ENCODE data around the gene CLRN3.

The CLRN3 gene

DNA sequence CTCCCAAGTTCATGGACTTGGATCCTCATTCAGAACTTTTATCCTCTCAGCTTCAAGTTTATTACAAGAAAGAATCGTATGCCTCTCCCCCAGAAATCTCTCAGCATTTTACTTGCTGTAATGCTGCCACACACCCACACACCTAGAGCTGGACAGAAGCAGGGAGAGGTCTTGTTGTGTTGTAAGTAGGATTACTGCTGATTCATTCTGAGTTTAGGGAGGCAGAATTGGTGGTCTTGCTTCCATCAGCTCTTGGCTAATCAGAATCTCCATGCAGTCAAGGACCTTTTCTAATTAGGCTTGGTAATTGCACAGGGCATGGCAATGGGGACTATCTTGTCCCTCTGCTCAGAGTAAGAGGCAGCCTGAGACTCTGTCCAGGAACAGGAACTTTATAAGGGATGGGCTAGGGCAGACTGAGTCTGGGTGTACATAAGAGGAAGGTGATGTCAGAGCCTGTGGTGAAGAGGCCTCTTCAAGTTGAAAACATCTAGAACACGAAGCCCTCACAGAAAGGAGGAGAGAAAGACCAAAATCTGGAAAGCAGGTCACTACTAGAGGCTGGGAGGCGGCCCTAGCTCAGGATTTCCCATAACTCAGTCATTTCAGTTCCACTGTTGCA is 7.1 kb upstream of the CLRN3 start:
- no peak for DNase-seq (ENCODE audit: low spot score)

DNA sequence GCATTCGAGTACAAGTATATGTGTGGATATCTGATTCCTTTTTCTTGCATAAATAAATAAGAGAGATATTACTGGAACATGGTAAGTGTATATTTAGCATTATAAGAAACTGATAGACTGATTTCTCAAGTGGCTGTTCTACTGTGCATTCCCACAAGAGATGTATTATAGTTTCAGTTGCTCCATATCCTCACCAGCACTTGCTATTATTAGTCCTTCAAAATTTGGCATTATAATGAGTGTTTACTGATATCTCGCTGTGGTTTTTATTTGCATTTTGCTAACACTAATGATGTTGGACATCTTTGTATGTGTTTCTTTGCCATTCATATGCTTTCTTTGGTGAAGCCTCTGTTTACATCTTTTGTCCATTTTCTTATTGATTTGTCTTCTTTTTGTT is 4.4 kb upstream of the CLRN3 start:
- DNase-seq (ENCODE audit: low spot score) = no peak

DNA sequence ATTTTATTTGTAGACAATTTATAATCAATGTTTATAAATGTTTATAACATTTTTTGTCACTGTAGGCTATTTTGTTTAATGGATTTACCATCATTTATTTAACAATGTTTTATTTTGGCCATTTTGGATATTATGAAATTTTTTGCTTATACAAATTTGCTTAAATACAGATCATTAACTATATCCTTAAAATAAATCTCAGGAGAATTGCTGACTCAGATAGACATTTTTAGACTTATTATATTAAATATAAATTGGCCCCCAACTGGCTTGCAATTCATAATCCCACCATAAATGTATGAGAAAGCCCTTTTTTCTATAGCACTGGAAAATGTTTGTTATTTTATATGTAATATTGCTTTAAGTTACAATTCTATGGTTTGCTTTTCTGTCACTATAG is 3.8 kb upstream of the CLRN3 start:
- no peak for DNase-seq (ENCODE audit: low spot score)

DNA sequence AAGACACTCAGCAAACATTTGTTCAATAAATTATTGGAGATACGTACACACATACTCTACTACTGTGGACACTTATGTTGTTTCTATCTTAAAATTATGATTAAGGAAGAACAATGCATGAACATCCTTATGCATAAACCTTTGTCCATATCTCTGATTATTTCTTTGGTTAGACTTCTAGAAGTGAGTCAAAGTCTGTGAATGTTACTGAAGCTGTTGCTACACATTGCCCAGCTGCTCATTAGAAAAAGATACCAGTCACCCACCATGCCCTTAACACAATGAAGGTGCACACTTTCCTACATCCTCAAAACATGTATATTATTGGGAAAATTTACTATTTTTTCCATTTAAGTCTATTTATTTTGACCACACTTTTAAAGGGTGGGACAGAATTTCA is 1.4 kb upstream of the CLRN3 start:
- no peak for DNase-seq (ENCODE audit: low spot score)

DNA sequence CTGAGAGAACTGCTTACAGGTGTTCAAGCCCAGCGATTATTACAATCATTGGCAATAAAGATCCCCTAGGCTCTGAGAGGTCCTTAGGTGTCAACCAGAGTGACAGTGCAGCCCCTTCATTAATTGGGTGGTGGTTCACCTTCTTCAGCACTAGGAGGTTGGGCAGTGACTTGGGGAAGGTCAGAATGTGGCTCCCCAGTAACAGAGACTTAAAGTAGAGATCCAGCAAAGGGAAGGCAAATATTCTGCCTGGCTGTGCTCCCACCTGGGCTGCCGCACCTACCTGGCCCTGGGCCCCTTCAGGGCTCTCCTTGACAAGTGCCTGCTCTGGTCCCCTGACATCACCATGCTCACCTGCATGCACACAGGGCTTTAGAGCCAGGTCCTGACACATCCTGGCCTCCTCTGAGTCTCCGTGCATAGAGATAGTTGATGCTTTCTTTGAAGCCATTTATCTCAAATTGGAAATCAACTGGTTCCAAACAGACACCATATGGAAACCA is 1.9 kb downstream of the CLRN3 start:
- no peak for DNase-seq (ENCODE audit: low spot score)

DNA sequence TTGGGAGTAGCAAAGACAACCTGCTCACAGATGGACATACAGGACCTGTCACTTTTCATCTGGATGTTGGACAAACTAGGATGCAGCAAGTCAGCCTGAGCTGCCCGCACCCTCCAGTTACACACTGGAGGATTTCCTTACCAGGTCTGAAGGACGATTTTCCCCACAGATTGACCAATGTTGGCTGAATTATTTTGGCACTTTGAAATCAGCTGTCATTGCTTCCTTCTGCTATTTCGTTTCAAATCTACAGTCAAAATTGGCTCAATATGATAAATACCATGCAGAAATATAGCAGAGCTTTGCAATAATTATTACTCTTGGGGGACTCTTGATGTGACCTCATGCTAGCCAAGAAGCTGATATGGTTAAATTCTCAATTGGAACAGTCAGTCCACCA is 2.5 kb downstream of the CLRN3 start:
- no peak for DNase-seq (ENCODE audit: low spot score)

DNA sequence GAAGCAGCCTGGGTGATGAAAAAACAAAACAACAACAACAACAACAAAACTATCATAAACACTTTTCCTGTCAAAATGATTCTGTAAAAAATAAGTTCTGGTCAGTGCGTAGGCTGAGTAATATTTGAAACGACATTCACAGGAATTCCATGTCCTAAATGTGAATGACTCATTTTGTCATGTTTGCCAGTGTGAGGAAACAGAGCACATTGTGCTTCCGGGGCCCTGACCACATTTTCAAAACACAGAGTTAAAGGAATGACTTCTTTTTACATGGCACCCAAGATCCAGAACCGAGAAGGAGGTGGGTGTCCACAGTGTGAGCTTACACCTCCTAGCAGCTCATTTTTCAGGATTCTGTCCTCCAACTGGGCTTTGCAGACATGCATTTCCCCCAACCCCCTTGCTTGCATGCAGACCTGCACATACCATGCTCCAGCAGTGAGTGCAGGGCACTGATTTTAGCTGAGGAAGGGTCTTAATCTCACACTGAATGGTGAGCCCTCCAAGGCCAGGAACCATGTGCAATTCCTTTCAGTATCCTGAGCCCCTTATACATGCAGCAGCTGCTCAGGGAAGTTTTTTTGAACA is 3.0 kb downstream of the CLRN3 start:
- DNase-seq (ENCODE audit: low spot score) = no peak

DNA sequence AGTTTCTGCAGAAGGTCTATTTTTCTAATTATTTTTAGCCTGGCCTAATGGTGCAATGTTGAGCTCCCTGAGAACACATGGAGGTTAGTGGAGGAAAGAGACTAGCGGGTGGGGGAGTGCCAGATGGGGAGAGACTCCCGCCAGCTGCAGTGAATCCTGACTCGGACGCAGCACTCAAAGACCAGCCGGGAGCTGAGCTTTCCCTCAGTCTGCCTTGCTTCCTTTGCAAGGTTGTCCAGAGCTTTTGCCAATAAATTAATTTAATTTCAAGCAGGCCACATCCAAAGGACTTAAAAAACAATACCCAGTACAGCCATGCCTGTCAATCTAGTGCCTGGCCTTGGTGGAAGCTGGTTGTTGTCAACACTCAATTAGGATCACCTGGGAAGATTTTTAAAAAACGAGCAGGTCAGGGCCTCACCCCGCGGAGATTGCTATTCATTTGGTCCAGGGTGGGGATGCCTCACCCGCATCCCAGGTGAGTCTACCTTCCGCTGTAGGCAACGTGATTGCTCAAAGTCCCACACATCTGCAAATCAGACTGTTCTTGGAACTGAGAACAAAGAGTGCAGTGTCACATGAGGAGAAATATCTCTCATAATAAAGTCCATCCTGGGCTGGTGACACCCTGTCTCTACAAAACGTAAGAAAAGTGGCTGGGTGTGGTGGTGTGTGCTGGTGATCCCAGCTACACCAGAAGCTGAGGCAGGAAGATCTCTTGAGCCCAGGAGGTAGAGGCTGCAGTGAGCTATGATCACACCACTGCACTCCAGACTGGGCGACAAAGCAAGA is 4.0 kb downstream of the CLRN3 start:
- no peak for DNase-seq (ENCODE audit: low spot score)

DNA sequence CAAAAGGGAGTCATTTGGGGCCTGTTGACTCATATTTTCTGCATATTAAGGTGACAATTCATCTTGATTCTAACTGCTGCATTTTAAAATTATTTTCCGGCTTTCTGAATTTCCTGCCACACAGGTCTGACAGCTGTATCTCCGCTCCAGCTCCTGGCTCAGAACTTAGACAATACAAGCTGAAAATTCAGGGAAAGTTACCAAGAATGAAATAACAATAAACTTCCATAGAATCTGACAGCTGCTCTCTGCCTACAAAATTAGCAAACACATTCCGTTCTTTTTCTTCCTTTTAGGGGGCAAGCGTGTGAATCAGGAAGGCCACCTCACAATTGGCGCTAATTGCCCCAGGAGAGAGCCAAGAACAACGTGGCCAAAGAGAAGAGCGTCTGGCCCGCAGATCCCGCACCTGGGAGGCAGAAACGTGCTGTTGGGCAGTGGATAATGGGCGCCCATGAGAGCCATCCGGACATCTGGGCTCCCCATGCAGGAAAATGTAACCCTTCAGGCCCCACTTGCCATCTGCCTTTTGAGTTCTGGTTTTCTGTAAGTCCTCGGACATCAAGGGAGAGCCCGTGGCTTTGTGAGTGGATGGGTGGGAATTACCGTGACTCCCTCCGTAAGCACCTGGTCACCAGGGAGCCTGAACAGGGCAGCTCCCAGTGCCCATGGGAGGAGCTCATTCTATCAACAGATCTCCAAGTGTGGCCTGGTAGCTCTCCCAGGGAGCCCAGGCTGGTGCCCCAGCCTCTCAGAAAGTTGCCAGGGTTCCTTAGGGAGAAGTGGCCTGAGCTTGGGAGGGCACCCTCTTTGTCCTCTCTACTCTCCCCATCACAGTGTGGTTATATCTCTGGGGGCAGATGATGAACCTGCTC is 5.0 kb downstream of the CLRN3 start:
- DNase-seq (ENCODE audit: low spot score) = no peak

DNA sequence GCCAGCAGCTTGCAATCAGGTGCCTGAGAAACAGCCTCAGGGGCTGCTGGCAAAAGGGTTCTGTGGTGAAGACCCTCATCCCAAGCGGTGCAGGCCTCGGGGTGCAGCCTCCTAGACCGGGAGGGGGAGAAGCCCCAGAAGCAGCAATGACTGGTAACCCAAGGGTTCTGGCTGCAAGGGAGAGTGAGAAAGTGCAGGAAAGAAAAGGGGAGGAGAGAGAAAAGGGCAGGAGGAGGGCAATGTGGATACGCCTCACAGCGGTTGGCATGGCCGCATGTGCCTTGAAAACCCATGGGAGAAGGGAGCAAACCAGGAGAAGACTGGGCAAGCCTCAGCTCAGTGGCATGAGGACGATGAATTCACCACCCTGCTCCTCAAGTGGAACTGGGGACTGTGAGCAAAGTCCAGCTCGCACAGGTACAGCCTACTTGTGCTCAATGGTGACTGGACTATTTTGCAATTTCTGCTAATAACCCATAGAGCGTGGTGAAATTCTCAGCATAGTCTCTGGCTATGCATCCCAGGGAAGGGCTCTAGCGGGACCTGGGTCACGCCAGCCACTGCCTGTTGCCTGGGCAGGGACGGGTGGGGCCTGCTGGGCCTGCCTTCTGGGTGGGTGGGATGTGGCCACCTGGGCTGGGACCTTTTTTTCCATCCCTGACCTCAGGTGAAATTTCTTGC is 6.2 kb downstream of the CLRN3 start:
- DNase-seq (ENCODE audit: low spot score) = no peak

DNA sequence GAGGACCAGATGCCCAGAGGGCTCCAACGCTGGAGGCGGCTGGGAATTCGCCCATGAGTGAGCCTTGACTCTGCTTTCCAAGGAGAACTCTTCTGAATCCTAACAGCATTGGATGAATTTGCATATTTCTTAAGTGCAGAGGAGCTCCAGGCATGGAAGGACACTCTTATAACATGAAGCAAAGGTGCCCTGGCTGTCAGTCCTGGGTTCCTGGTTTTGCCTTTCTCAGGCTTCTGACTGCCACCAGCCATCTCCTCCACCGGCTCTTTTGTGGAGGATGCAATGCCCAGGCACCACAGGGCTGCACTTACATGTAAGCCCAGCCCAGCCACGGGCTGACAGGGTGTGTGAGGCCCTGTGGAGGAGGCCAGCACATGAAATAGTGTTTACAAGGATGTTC is 8.2 kb downstream of the CLRN3 start:
- DNase-seq (ENCODE audit: low spot score) = no peak

DNA sequence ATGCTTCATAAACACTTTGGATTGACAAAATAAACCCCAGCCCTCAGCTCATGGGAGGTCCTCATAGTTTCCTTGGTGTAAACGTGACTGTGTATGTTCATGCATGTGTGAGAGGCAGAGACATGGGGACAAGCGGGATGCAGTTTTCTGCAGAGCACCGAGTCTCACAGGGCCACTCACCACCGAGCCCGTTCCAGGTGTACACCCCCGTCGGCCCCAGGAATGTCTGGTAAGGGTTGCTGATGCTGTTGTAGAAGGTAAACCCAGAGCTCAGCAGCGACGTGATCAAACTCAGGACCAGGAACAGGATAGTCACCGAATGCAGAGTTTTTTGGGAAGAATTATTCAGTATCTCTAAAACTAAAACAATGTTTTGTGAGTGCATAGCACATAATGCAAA is 9.2 kb downstream of the CLRN3 start:
- DNase-seq (ENCODE audit: low spot score) = no peak

DNA sequence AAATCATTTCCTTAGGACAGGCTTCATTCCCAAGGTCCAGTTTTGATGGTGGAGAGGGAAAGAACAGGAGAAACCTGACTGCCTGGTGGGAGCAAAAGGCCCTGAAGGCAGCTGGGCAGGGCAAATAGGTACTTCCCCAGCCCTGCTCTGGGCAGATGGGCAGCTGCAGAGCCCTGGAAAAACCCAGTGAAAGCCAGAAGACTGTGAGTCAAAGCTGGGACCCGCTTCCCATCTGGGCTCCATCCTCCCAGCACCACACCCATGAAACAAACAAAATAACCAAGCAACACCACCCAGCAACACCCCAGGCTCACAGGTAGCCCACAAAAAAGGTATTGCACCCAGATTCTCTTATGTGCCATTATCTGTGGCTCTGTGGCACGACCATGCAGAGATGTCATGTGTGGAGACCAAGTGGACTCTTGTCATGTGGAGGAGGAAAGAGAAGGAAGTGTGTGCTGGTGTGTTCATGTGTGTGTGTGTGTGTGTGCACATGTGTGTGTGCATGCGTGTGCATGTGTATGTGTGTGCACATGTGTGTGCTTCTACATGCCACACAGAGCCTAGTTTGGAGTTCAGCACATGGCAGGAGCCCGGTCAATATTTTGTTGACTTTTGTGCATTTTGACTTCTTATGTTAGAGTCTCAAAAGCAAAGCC is 9.8 kb downstream of the CLRN3 start:
- no peak for DNase-seq (ENCODE audit: low spot score)

DNA sequence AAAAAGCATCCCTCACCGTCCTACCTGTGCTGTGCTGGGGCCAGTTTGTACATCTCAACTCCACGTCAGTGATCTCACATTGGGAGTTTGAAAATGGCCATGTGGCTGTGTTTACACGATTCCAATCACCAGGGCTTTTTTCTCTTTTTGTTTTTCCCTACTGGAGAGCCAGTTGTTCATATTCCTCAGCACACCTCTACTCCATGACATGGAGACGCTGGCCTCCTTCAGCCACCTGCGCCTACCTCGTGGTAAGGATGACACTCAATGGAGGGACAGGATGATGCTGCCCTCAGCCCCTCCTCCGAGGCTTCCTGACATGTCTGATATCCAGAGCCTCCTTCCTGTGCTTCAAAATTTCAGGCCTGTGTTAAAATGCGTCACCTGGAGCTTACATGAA is 10.3 kb downstream of the CLRN3 start:
- no peak for DNase-seq (ENCODE audit: low spot score)

DNA sequence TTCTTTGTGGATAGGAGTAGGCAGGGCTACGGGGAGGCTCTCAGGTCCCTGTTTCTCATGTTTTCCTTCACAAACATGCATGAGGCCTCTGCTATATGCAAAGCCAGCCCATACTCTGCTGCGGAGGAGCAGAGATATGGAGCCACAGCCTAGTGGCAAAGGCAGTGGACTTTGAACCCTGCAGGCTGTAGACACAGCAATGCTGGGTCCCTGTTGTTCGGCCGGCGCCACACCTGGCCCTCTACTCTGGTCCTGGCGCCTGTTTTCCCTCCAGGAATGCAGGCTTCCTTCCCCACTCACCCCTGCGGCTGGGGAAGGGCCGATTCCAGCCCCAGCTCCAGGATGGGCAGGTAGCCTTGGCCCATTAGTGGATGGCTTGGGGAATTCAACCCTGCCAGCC is 11.5 kb downstream of the CLRN3 start:
- DNase-seq (ENCODE audit: low spot score) = no peak

DNA sequence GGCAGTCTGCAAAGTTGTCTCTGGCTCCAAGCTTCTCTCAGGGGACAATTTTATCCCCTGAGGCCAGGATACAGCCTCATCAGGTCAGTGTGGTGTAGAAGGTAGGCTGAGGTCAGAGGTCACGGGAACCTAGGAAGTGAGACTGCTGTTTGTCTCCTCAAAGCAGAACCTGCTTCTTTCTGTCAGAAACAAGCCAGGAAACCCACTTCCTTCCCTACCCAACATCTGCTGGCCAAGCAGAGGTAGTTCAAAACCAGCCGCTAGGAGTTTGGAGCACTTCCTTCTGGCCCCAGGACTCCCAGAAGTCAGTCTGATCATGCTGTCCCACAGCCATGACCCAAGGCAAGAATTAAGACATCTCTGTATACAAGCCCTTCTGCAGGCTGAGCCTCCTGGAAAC is 12.2 kb downstream of the CLRN3 start:
- DNase-seq (ENCODE audit: low spot score) = no peak

DNA sequence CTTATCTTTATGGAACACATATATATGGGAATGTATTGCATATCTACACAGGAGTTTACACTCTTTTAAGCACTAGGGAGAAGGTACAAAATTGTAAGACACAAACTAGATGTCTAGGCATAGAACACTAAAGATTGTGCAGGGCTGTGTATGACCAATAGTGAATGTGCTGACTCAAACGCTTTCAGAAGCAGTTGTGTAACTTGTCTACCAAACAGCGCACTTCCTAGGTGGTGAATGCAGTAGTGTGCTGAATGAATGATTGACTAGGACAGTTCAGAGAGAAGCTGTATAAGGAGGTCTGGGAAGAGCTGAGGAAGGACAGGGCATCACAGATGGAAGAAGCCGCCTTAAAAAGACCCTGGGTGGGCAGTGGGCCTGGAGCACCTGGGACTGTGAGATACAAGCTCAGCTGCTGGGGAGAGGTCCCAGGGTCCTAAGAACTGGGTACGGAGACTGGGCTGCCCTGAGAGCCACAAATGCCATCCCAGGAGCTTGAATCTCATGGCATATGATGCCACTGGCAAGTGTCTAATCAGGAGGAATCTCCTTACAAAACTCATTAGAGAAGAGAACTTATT is 14.2 kb downstream of the CLRN3 start:
- DNase-seq (ENCODE audit: low spot score) = no peak

DNA sequence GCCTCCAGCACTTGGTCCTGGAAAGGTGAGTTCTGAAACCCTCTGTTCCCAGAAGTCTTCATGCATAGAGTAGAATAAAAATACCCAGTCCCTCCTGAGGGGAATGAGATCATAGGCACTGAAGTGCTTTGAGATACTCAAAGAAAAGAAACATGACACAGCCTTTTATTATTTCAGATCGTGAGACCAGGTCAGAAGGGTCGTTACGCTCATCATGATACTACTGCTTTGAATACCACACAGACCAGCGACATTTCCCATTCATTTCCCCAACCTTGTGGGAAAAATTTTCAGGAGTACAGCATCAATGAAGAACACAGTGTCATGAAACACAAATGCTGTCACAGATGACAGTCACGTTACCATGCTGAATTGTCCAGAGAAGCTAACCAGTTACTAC is 15.0 kb downstream of the CLRN3 start:
- no peak for DNase-seq (ENCODE audit: low spot score)

DNA sequence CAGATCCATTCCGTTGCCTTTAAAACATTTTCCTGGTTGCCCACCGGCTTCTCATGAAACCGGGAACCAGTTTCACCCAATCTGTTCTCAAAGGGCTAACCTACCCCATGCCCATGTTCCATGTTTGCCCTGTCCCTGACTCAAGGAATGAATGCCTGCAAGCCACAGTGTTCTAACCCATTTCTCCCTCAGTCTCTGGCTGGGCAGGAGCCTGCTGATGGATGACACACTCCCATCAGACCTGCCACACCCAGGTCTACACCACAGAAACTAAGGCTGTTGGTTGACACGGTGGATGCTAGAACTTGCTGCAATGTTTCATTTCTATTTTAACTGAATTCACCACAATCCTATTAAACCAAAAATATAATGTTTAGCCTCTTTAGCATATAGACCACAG is 15.6 kb downstream of the CLRN3 start:
- DNase-seq (ENCODE audit: low spot score) = no peak

DNA sequence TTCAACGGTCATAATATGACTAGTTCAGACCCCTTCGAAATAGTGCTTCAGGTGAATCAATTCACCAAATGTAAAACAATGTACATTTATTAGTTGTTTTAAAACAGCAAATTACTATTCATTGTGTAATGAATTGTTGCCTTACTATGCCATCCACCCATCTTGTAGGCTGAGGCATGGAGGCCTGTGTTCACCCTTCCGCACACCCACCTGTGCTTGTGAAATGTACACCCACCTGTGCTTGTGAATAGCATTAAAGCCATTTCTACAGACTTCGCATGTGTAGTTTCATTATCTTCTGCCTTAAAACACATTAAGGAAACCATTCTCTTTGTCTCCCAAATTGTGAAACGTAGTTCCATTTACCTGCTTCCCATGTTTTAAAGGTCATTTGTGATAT is 16.8 kb downstream of the CLRN3 start:
- no peak for DNase-seq (ENCODE audit: low spot score)

DNA sequence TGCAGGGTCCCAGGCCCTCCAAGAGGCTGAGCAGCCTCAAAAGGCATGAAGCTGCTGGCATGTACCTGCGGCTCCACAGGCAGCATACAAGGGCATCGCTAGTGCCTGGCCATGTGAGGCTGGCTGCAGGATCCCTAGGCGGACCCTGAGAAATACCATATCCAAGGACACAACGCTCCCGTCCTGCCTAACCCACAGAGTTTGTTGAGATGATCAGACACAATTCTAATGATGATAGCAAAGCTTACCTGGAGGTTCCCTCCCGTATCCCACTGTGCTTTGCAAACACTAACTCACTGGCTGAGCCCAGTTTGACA is 17.3 kb downstream of the CLRN3 start:
- no peak for DNase-seq (ENCODE audit: low spot score)
